ENCODE data around the gene ERMP1.

The ERMP1 gene

DNA sequence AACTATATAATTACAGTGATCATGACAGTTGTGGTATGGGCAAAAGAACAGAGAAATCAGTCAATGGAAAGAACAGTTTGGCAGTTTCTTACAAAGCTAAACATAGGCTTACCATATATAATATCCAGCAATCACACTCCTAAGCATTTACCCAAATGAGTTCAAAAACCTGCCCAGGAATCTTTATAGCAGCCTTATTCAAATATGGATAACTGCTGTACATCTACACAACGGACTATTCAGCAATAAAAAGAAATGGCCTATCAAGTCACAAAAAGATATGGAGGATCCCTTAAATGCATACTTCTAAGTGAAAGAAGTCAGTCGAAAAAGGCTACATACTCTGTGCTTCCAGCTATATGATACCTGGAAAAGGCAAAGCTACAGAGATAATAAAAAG lies 36.6 kb downstream of the ERMP1 start:
- H3K4me3 ChIP-seq (ENCODE audit: low read length): no peak overlapping the region
- TF ChIP-seq, protein P1, sequence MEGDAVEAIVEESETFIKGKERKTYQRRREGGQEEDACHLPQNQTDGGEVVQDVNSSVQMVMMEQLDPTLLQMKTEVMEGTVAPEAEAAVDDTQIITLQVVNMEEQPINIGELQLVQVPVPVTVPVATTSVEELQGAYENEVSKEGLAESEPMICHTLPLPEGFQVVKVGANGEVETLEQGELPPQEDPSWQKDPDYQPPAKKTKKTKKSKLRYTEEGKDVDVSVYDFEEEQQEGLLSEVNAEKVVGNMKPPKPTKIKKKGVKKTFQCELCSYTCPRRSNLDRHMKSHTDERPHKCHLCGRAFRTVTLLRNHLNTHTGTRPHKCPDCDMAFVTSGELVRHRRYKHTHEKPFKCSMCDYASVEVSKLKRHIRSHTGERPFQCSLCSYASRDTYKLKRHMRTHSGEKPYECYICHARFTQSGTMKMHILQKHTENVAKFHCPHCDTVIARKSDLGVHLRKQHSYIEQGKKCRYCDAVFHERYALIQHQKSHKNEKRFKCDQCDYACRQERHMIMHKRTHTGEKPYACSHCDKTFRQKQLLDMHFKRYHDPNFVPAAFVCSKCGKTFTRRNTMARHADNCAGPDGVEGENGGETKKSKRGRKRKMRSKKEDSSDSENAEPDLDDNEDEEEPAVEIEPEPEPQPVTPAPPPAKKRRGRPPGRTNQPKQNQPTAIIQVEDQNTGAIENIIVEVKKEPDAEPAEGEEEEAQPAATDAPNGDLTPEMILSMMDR (IDR thresholded peaks at IDR 0.05; ENCODE audit: insufficient read depth, low read depth, low read length, missing control alignments): no peak
- DNase-seq (ENCODE audit: low read depth): no peak

- no peak overlapping the region for H3K4me3 ChIP-seq (ENCODE audit: low read length)
- no peak for DNase-seq (ENCODE audit: low read depth)
- TF ChIP-seq, protein P1 (IDR thresholded peaks at IDR 0.05; ENCODE audit: insufficient read depth, low read depth, low read length, missing control alignments): no peak
Observed at GRCh38 chr9:5793812-5794211, 39.1 kb downstream of the ERMP1 start.

GRCh38 chr9:5791870-5792269 lies 41.0 kb downstream of the ERMP1 start:
- TF ChIP-seq, protein P1 (IDR thresholded peaks at IDR 0.05; ENCODE audit: insufficient read depth, low read depth, low read length, missing control alignments): no peak
- H3K4me3 ChIP-seq (ENCODE audit: low read length): no peak overlapping the region
- DNase-seq (ENCODE audit: low read depth): no peak

DNA sequence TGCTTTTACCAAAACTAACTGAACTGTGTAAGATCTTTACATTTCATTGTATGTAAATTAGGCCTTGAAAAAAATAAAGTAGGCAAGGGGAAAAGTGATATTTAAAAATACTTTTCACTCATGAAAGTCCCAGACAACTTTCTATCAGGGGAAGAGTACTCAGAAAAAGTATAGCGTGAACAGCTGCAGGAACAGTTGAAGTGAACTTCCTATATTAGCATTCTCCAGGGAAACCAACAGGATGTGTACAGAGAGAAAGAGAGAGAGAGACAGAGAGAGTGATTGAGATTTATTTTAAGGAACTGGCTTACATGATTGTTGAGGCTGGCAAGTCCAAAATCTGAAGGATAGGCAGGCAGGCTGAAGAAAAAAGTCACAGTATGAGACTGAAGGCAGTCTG lies 42.0 kb downstream of the ERMP1 start:
- no peak for DNase-seq (ENCODE audit: low read depth)
- TF ChIP-seq, protein P1 (IDR thresholded peaks at IDR 0.05; ENCODE audit: insufficient read depth, low read depth, low read length, missing control alignments): no peak
- no peak overlapping the region for H3K4me3 ChIP-seq (ENCODE audit: low read length)

DNA sequence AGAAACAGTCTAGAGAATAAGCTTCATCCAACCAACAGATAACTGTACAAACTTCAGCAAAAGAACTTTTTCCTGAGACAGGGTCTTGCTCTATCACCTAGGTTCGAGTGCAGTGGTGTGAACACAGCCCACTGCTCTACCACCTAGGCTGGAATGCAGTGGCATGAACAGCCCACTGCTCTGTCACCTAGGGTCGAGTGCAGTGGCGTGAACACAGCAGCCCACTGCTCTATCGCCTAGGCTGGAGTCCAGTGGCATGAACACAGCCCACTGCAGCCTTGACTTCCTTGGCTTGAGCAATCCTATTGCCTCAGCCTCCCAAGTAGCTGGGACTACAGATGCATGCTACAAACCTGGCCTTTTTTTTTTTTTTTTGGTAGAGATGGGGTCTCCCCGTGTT lies 43.4 kb downstream of the ERMP1 start:
- DNase-seq (ENCODE audit: low read depth): no peak
- H3K4me3 ChIP-seq (ENCODE audit: low read length): no peak overlapping the region
- TF ChIP-seq, protein P1 (IDR thresholded peaks at IDR 0.05; ENCODE audit: insufficient read depth, low read depth, low read length, missing control alignments): no peak

DNA sequence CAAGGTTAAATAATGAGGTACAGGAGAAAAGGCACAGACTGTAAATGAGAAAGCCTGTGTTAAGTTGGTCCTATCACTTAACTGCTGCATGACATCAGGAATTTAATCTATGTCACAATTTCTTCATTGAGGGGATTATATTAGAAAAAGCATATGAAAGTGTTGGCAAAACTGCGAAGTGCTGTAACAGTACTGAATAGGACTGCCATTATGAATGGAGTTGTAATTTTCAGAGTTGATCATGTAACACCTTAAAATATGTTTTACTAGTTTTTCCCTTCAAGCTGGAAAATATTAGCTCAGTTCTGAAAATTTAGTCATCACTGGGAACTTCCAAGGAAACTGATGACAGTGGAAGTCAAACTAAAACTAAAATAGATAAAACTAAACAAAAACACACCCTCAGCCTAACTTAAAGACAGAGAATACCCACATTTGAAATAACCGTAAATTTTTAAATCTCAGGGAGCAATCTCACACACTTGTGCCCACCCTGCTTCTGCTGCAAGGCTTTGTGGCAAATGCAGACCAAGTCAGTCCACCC lies 45.1 kb downstream of the ERMP1 start:
- TF ChIP-seq, protein P1 (IDR thresholded peaks at IDR 0.05; ENCODE audit: insufficient read depth, low read depth, low read length, missing control alignments): no peak
- no peak for DNase-seq (ENCODE audit: low read depth)
- no peak overlapping the region for H3K4me3 ChIP-seq (ENCODE audit: low read length)

DNA sequence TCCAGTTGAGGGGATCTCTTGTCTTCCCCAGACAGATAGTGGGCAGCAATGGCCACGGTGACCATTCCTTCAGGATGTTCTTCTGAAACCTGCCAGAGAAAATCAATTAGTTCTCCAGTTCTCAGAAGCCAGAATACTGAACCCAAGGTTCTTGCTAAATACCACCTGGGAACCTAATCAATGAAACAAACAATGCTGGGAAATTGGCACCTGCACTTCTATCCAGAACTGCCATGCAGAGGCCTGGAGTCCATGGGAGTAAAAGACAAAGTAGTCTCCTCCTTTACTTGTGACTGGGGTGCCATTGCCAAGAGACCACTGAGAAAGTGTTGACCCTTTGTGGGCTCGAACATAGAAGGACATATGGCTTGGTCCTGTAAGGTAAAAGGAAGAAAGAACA lies 45.7 kb downstream of the ERMP1 start:
- DNase-seq (ENCODE audit: low read depth): no peak
- TF ChIP-seq, protein P1 (IDR thresholded peaks at IDR 0.05; ENCODE audit: insufficient read depth, low read depth, low read length, missing control alignments): no peak
- no peak overlapping the region for H3K4me3 ChIP-seq (ENCODE audit: low read length)
